ENCODE data around the gene MED13L.

The MED13L gene

GRCh38 chr12:116058574-116058973 is 218.9 kb downstream of the MED13L start:
- DNase-seq (ENCODE audit: low read depth in 1 of 2, low spot score in 1 of 2) = no peak
- no peak for TF ChIP-seq JUND (IDR thresholded peaks at IDR 0.05; ENCODE audit: low read depth)
- in situ Hi-C loops (cut with HindIII; ENCODE audit: low pct_unique_long_range_greater_than_20kb, low sequenced_read_pairs) = no loop called here

GRCh38 chr12:116057356-116057755 is 220.1 kb downstream of the MED13L start:
- in situ Hi-C loops (cut with HindIII; ENCODE audit: low pct_unique_long_range_greater_than_20kb, low sequenced_read_pairs) = no loop called here
- DNase-seq (ENCODE audit: low read depth in 1 of 2, low spot score in 1 of 2) = no peak
- no peak for TF ChIP-seq JUND (IDR thresholded peaks at IDR 0.05; ENCODE audit: low read depth)

GRCh38 chr12:116055895-116056607 is 221.4 kb downstream of the MED13L start:
- no peak for DNase-seq (ENCODE audit: low read depth in 1 of 2, low spot score in 1 of 2)
- in situ Hi-C loops (cut with HindIII; ENCODE audit: low pct_unique_long_range_greater_than_20kb, low sequenced_read_pairs) = no loop called here
- TF ChIP-seq JUND (IDR thresholded peaks at IDR 0.05; ENCODE audit: low read depth) = no peak

- in situ Hi-C loops (cut with HindIII; ENCODE audit: low pct_unique_long_range_greater_than_20kb, low sequenced_read_pairs) = no loop called here
- TF ChIP-seq JUND (IDR thresholded peaks at IDR 0.05; ENCODE audit: low read depth) = no peak
- no peak for DNase-seq (ENCODE audit: low read depth in 1 of 2, low spot score in 1 of 2)
Observed at GRCh38 chr12:116054280-116054679, 223.2 kb downstream of the MED13L start.

GRCh38 chr12:116053479-116054200 is 223.9 kb downstream of the MED13L start:
- DNase-seq (ENCODE audit: low read depth in 1 of 2, low spot score in 1 of 2) = peak in 1 of 2 experiments; percentile 65
- in situ Hi-C loops (cut with HindIII; ENCODE audit: low pct_unique_long_range_greater_than_20kb, low sequenced_read_pairs) = no loop called here
- no peak for TF ChIP-seq JUND (IDR thresholded peaks at IDR 0.05; ENCODE audit: low read depth)

- DNase-seq (ENCODE audit: low read depth in 1 of 2, low spot score in 1 of 2) = no peak
- TF ChIP-seq JUND (IDR thresholded peaks at IDR 0.05; ENCODE audit: low read depth) = no peak
- in situ Hi-C loops (cut with HindIII; ENCODE audit: low pct_unique_long_range_greater_than_20kb, low sequenced_read_pairs) = no loop called here
Observed at GRCh38 chr12:116050275-116050674, 227.2 kb downstream of the MED13L start.

- TF ChIP-seq JUND (IDR thresholded peaks at IDR 0.05; ENCODE audit: low read depth) = no peak
- in situ Hi-C loops (cut with HindIII; ENCODE audit: low pct_unique_long_range_greater_than_20kb, low sequenced_read_pairs) = no loop called here
- no peak for DNase-seq (ENCODE audit: low read depth in 1 of 2, low spot score in 1 of 2)
Observed at GRCh38 chr12:116048879-116049278, 228.6 kb downstream of the MED13L start.

GRCh38 chr12:116046039-116046438 is 231.5 kb downstream of the MED13L start:
- in situ Hi-C loops (cut with HindIII; ENCODE audit: low pct_unique_long_range_greater_than_20kb, low sequenced_read_pairs) = no loop called here
- no peak for TF ChIP-seq JUND (IDR thresholded peaks at IDR 0.05; ENCODE audit: low read depth)
- DNase-seq (ENCODE audit: low read depth in 1 of 2, low spot score in 1 of 2) = no peak

- in situ Hi-C loops (cut with HindIII; ENCODE audit: low pct_unique_long_range_greater_than_20kb, low sequenced_read_pairs) = no loop called here
- TF ChIP-seq JUND (IDR thresholded peaks at IDR 0.05; ENCODE audit: low read depth) = no peak
- DNase-seq (ENCODE audit: low read depth in 1 of 2, low spot score in 1 of 2) = no peak
Observed at GRCh38 chr12:116045150-116045549, 232.3 kb downstream of the MED13L start.

GRCh38 chr12:116043659-116044535 is 233.6 kb downstream of the MED13L start:
- in situ Hi-C loops (cut with HindIII; ENCODE audit: low pct_unique_long_range_greater_than_20kb, low sequenced_read_pairs) = no loop called here
- no peak for TF ChIP-seq JUND (IDR thresholded peaks at IDR 0.05; ENCODE audit: low read depth)
- DNase-seq (ENCODE audit: low read depth in 1 of 2, low spot score in 1 of 2) = peak in 1 of 2 experiments; percentile 59

GRCh38 chr12:116040402-116040801 is 237.1 kb downstream of the MED13L start:
- no peak for DNase-seq (ENCODE audit: low read depth in 1 of 2, low spot score in 1 of 2)
- in situ Hi-C loops (cut with HindIII; ENCODE audit: low pct_unique_long_range_greater_than_20kb, low sequenced_read_pairs) = no loop called here
- TF ChIP-seq JUND (IDR thresholded peaks at IDR 0.05; ENCODE audit: low read depth) = no peak

- in situ Hi-C loops (cut with HindIII; ENCODE audit: low pct_unique_long_range_greater_than_20kb, low sequenced_read_pairs) = no loop called here
- DNase-seq (ENCODE audit: low read depth in 1 of 2, low spot score in 1 of 2) = no peak
- TF ChIP-seq JUND (IDR thresholded peaks at IDR 0.05; ENCODE audit: low read depth) = no peak
Observed at GRCh38 chr12:116039081-116039480, 238.4 kb downstream of the MED13L start.

All from T47D (cell line).